LoVo (cell line): ENCODE results near the gene PNMA8C.
A peak's percentile ranks its signal among the peaks of the same experiment; 100 is the strongest.

Experiments
- DNase-seq: peaks from one replicate; pipeline ENCODE4 v3.0.0-alpha.2; 2016; ENCODE audit warnings: low spot score

Gene PNMA8C

GRCh38 chr19:46428239-46429135, at the start of gene PNMA8C:
Gene PNMA8C (minus strand): TSS chr19:46428936. CDS start chr19:46428359, 577 bp downstream.
- peak; percentile 13 for DNase-seq

- DNase-seq = no peak
These were observed 47.2 kb upstream of the PNMA8C start for GRCh38 chr19:46475986-46476385.

- DNase-seq = no peak
These were observed 45.5 kb upstream of the PNMA8C start for GRCh38 chr19:46474211-46474610.

GRCh38 chr19:46472592-46472991, 43.9 kb upstream of the PNMA8C start:
- no peak for DNase-seq

- DNase-seq = no peak
These were observed 43.2 kb upstream of the PNMA8C start for GRCh38 chr19:46471811-46472543.

- no peak for DNase-seq
These were observed 42.5 kb upstream of the PNMA8C start, which contains the start of gene PNMA8A for GRCh38 chr19:46471116-46471733. Gene PNMA8A (minus strand): TSS chr19:46471563. CDS start chr19:46471035, 528 bp downstream.

- DNase-seq = no peak
These were observed 41.6 kb upstream of the PNMA8C start for GRCh38 chr19:46470376-46470775.

- no peak for DNase-seq
These were observed 40.9 kb upstream of the PNMA8C start for GRCh38 chr19:46469541-46470185.

- DNase-seq = no peak
These were observed 37.9 kb upstream of the PNMA8C start for GRCh38 chr19:46466536-46467196.

- DNase-seq = no peak
These were observed 34.8 kb upstream of the PNMA8C start for GRCh38 chr19:46463516-46463915.

GRCh38 chr19:46461537-46461936, 32.8 kb upstream of the PNMA8C start:
- DNase-seq = no peak

- no peak for DNase-seq
These were observed 32.2 kb upstream of the PNMA8C start for GRCh38 chr19:46460981-46461380.

GRCh38 chr19:46460055-46460454, 31.3 kb upstream of the PNMA8C start:
- DNase-seq = no peak

GRCh38 chr19:46456930-46457329, 28.2 kb upstream of the PNMA8C start:
- DNase-seq = no peak

GRCh38 chr19:46454244-46454643, 25.5 kb upstream of the PNMA8C start:
- no peak for DNase-seq

- DNase-seq = no peak
These were observed 24.9 kb upstream of the PNMA8C start for GRCh38 chr19:46453661-46454060.

GRCh38 chr19:46452186-46452585, 23.4 kb upstream of the PNMA8C start:
- no peak for DNase-seq

- no peak for DNase-seq
These were observed 22.6 kb upstream of the PNMA8C start for GRCh38 chr19:46451352-46451751.

- no peak for DNase-seq
These were observed 22.0 kb upstream of the PNMA8C start for GRCh38 chr19:46450737-46451136.

GRCh38 chr19:46449228-46449627, 20.5 kb upstream of the PNMA8C start:
- no peak for DNase-seq

GRCh38 chr19:46448601-46449000, 19.9 kb upstream of the PNMA8C start:
- DNase-seq = no peak

GRCh38 chr19:46447824-46448223, 19.1 kb upstream of the PNMA8C start:
- DNase-seq = no peak
